K562 (cell line): ENCODE measurements around the gene ATP8A1. TPM values are rescaled to one million over a fixed set of nuclear protein-coding genes. Genes with fewer than 3 reads are reported as not detected.

Experiments
- ATAC-seq: fragments of 200-7000 bp; cut with Tn5 transposase; 3 replicates; pipeline ENCODE4 v1.9.1; 2020; ENCODE audit warnings: moderate library complexity
- BruUV-seq: library from RNA; stranded (reverse); fragments of 400-500 nt; replicated peaks from 2 replicates; lab custom pipeline; 2021; lab: Mats Ljungman, UMichigan
- CTCF ChIA-PET: fragments of 300-600 bp; formaldehyde crosslinking; extraction: SDS; loops from one replicate; lab custom pipeline; 2021; ENCODE audit warnings: low intra/inter-chr PET ratio; lab: Yijun Ruan, JAX
- POLR2A ChIA-PET: fragments of 300-600, 350-650 bp; sonication (Branson Sonifier 250); formaldehyde crosslinking; extraction: SDS; loops from one replicate; lab custom pipeline; 2021; ENCODE audit warnings: antibody characterized with exemption, inconsistent platforms; lab: Yijun Ruan, JAX
- DNase-seq, 4 experiments: peaks; one replicate each; pipeline versions ENCODE4 v3.0.0 to v3.0.0-alpha.2; 2011 to 2018; ENCODE audit warnings: low spot score in 3 of 4, mixed read lengths in 3 of 4; ENCODE audit errors: extremely low read depth in 1 of 4
- FAIRE-seq: peaks from 2 replicates; lab custom pipeline; 2011; peaks lifted over from hg19 to GRCh38; lab: Jason Lieb, UNC
- H2AFZ ChIP-seq: 2 replicates; pipeline ENCODE4 v1.6.0; 2011; ENCODE audit warnings: low read depth, low read length, control low read depth, inconsistent platforms
- H3K27ac ChIP-seq: fragments of 200-600 bp; 3 replicates; pipeline ENCODE4 v1.8.0; 2011; ENCODE audit warnings: low read depth, mild to moderate bottlenecking, control low read depth, inconsistent platforms, low read length, moderate library complexity, mixed read lengths; ENCODE audit errors: extremely low read depth
- H3K27me3 ChIP-seq, 2 experiments: fragments of 300-600 bp in 1 of 2; 2 replicates in 1 of 2; 3 replicates in 1 of 2; pipeline versions ENCODE4 v1.6.0 to v1.8.0; 2011; ENCODE audit warnings: inconsistent platforms in 2 of 2, low read length in 2 of 2, mild to moderate bottlenecking in 1 of 2, mixed read lengths in 1 of 2, moderate library complexity in 1 of 2; ENCODE audit not compliant: control insufficient read depth in 2 of 2, insufficient read depth in 2 of 2
- H3K36me3 ChIP-seq: fragments of 300-600 bp; 3 replicates; pipeline ENCODE4 v1.8.0; 2011; ENCODE audit warnings: mild to moderate bottlenecking, low read length, inconsistent platforms; ENCODE audit not compliant: control insufficient read depth, insufficient read depth
- H3K4me1 ChIP-seq, 2 experiments: fragments of 200-600 bp in 1 of 2; replicated peaks in 1 of 2; 2 replicates in 1 of 2; 3 replicates in 1 of 2; pipeline versions ENCODE4 v1.5.1 to v1.8.0; 2011; ENCODE audit warnings: inconsistent platforms in 2 of 2, low read length in 2 of 2, mild to moderate bottlenecking in 1 of 2, mixed read lengths in 1 of 2, moderate library complexity in 1 of 2; ENCODE audit not compliant: control insufficient read depth in 2 of 2, insufficient read depth in 2 of 2
- H3K4me2 ChIP-seq: 2 replicates; pipeline ENCODE4 v1.6.1; 2011; ENCODE audit warnings: low read length, control low read depth, inconsistent platforms, mixed read lengths; ENCODE audit not compliant: insufficient read depth
- H3K4me3 ChIP-seq: fragments of 200-600 bp; sonication (generic), shearing (Covaris generic); 2 replicates; pipeline ENCODE4 v1.5.1; 2016; ENCODE audit warnings: control low read depth, inconsistent platforms
- H3K79me2 ChIP-seq: fragments of 200-600 bp; 3 replicates; pipeline ENCODE4 v1.8.0; 2011; ENCODE audit warnings: low read length, inconsistent platforms; ENCODE audit not compliant: control insufficient read depth, insufficient read depth
- H3K9ac ChIP-seq, 2 experiments: 2 replicates each; pipeline versions ENCODE4 v1.6.0 to v1.6.1; 2011; ENCODE audit warnings: low read depth in 2 of 2, low read length in 2 of 2, control low read depth in 1 of 2, inconsistent platforms in 1 of 2, mild to moderate bottlenecking in 1 of 2, mixed read lengths in 1 of 2; ENCODE audit not compliant: insufficient read depth in 1 of 2
- H3K9me1 ChIP-seq: one replicate; pipeline ENCODE4 v1.6.0; 2011; ENCODE audit warnings: inconsistent platforms, mild to moderate bottlenecking, low read length, moderate library complexity; ENCODE audit not compliant: control insufficient read depth, insufficient read depth
- H3K9me3 ChIP-seq: replicated peaks from 2 replicates; pipeline ENCODE4 v1.5.1; 2011; ENCODE audit warnings: low read depth, low read length, inconsistent platforms; ENCODE audit not compliant: control insufficient read depth, insufficient read depth
- H4K20me1 ChIP-seq: replicated peaks from 2 replicates; pipeline ENCODE4 v1.6.1; 2011; ENCODE audit warnings: low read length, inconsistent platforms, mixed read lengths; ENCODE audit not compliant: control insufficient read depth, insufficient read depth
- GATAD2B ChIP-seq: fragments of 450-650 bp; IDR thresholded peaks from 2 replicates; pipeline ENCODE4 v1.6.1; 2017; ENCODE audit warnings: mild to moderate bottlenecking, borderline replicate concordance
- HMG20A ChIP-seq: fragments of 450-650 bp; formaldehyde crosslinking; conservative IDR thresholded peaks from 2 replicates; pipeline ENCODE4 v1.4.0; 2020; ENCODE audit warnings: mild to moderate bottlenecking, mixed read lengths
- MEF2D ChIP-seq: conservative IDR thresholded peaks from 2 replicates; pipeline ENCODE4 v1.6.1; 2016; ENCODE audit warnings: low read depth, missing genetic modification characterization, missing compliant biosample characterization
- NCOA6 ChIP-seq: fragments of 450-650 bp; IDR thresholded peaks from 2 replicates; pipeline ENCODE4 v1.6.1; 2017; ENCODE audit warnings: mild to moderate bottlenecking
- SAFB ChIP-seq: fragments of 200-400 bp; formaldehyde crosslinking; IDR thresholded peaks from 2 replicates; pipeline ENCODE4 v1.6.1; 2017; ENCODE audit warnings: low read depth, low read length, borderline replicate concordance
- SIN3A ChIP-seq, 2 experiments: fragments of 150-350 bp in 1 of 2; IDR thresholded peaks; 2 replicates each; pipeline ENCODE4 v1.6.1; 2011 to 2016; ENCODE audit warnings: borderline replicate concordance in 2 of 2, low read depth in 2 of 2, low read length in 2 of 2, mild to moderate bottlenecking in 2 of 2, moderate library complexity in 2 of 2; ENCODE audit not compliant: control insufficient read depth in 1 of 2
- SMAD1 ChIP-seq: fragments of 150-350 bp; IDR thresholded peaks from 2 replicates; pipeline ENCODE4 v1.6.1; 2014; ENCODE audit warnings: low read length, low read depth; ENCODE audit not compliant: partially characterized antibody
- U2AF2 ChIP-seq: fragments of 200-400 bp; formaldehyde crosslinking; optimal IDR thresholded peaks from 2 replicates; pipeline ENCODE3; 2017; ENCODE audit warnings: low read depth, mild to moderate bottlenecking, low read length
- ZNF12 ChIP-seq: sonication (generic); formaldehyde crosslinking; IDR thresholded peaks from 2 replicates; pipeline ENCODE4 v1.4.0; 2020; ENCODE audit warnings: mild to moderate bottlenecking, missing genetic modification reagents
- WGBS: fragments of 100-300 bp; shearing (Covaris generic); methylation state at CpG from one replicate; pipeline ENCODE4 v1.1.6; 2016; ENCODE audit warnings: low coverage, mixed read lengths; ENCODE audit not compliant: insufficient coverage; ENCODE audit errors: missing lambda C conversion rate; 5-methylcytosine and 5-hydroxymethylcytosine counted together
- in situ Hi-C: fragments of 300-500 bp; cut with MboI; formaldehyde crosslinking; loops from 4 replicates; pipeline ENCODE4 v1.15.0; 2018; ENCODE audit warnings: inconsistent platforms, mixed read lengths
- intact Hi-C: fragments of 100-400 bp; cut with micrococcal nuclease; formaldehyde crosslinking; loops from 2 replicates; pipeline ENCODE4 v1.14.2; 2022
- polyA plus RNA-seq, 8 experiments: library from polyadenylated mRNA; depleted of rRNA in 4 of 8; stranded (reverse) in 5 of 8; unstranded in 3 of 8; fragments of >200 nt; fragmentation: Nextera tagmentation in 2 of 8; fragmentation: Illumina TruSeq in 1 of 8; extraction: Ambion mirVana in 2 of 8; extraction: Trizol in 1 of 8; gene quantifications; 2 replicates each; pipeline versions ENCODE4 v1.2.1 to v1.2.3, GENCODE V29; 2011 to 2014; ENCODE audit warnings: inconsistent platforms in 1 of 8, missing spikeins in 1 of 8
- total RNA-seq, 7 experiments: library from RNA; depleted of rRNA in 6 of 7; stranded (reverse); fragments of >200 nt in 6 of 7; fragmentation: Illumina TruSeq in 2 of 7; extraction: Trizol in 2 of 7; gene quantifications; 2 replicates each; pipeline versions ENCODE4 v1.2.1 to v1.2.3, GENCODE V29; 2011 to 2021; ENCODE audit warnings: low replicate concordance in 1 of 7
- TF ChIP-seq, protein P1 (sequence below), 2 experiments: fragments of 450-650 bp in 1 of 2; sonication (generic) in 1 of 2; formaldehyde crosslinking in 1 of 2; IDR thresholded peaks in 1 of 2; conservative IDR thresholded peaks in 1 of 2; 2 replicates each; pipeline versions ENCODE4 v1.6.1 to v1.8.1; 2016 to 2023; ENCODE audit warnings: mild to moderate bottlenecking in 2 of 2, moderate library complexity in 2 of 2, inconsistent platforms in 1 of 2, missing genetic modification reagents in 1 of 2

ATP8A1 gene
- total and polyA plus RNA-seq, 9 of the 15 experiments (the other 6 are each of a cell fraction or from before 2014, with no cell fraction given), result 0.05 to 0.29 (median 0.07) TPM; not detected in 2

DNA sequence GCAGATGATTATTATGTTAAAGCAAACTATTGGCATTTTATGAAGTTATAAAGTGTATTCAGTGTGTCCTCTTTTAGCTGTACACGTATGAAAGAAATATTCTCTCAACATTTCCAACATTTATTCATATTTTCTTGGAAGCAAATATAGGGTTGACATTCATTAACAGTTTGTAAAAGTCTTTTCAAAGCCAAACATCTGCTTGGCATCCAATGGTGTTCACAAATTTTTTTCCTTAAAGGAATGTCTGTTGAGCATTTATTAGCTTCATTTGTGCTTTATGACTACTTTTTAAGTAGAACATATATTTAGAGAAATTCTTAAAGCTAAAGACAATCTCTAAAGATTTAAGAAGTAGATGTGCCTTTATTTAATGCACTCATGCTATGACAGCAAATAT lies 176.6 kb downstream of the ATP8A1 start:
- Histone ChIP-seq H3K4me3 (no peak overlapping the region), H3K27me3 (no peaks in the 10 kb centered on the region), H3K9me3 (no peaks in the 10 kb centered on the region), H3K4me1 (no peaks in the 10 kb centered on the region), H3K9me1 (no peaks in the 10 kb centered on the region), H3K79me2 (no peaks in the 10 kb centered on the region), H3K9ac (no peak overlapping the region), H3K4me2 (no peak overlapping the region), H3K27ac (no peak overlapping the region), H2AFZ (no peak overlapping the region), H4K20me1 (no peaks in the 10 kb centered on the region), H3K36me3 (no peaks in the 10 kb centered on the region)
- ChIA-PET POLR2A (no interaction called here), CTCF (no interaction called here)
- intact Hi-C loops (no loop called here), in situ Hi-C loops (no loop called here)
- TF ChIP-seq HMG20A (CRISPR knock-in tag) (no peak), NCOA6 (no peak), GATAD2B (no peak), ZNF12 (CRISPR knock-in tag) (no peak), SMAD1 (no peak), MEF2D (no peak), SAFB (no peak), SIN3A (IDR thresholded peaks at IDR 0.05; ENCODE audit: borderline replicate concordance in 2 of 2, control insufficient read depth in 1 of 2, low read depth in 2 of 2, low read length in 2 of 2) (no peak), U2AF2 (no peak)
- TF ChIP-seq, protein P1, sequence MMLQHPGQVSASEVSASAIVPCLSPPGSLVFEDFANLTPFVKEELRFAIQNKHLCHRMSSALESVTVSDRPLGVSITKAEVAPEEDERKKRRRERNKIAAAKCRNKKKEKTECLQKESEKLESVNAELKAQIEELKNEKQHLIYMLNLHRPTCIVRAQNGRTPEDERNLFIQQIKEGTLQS (IDR thresholded peaks at IDR 0.05), result no peak
- TF ChIP-seq, protein P1 (CRISPR knock-in tag; conservative IDR thresholded peaks at IDR 0.05), result no peak
- ATAC-seq, result no peak
- no peak for DNase-seq
- no peak for FAIRE-seq
- WGBS, result 0% methylated on average over 1 of the region's 1 CpG
- no TSS peak for BruUV-seq
